ENCODE results near the gene LRP11.
"Not testable (repeated sequence)": the region's sequence is repeated elsewhere in the genome, so short reads cannot be mapped to it uniquely, and the experiment has no call there.

The LRP11 gene

GRCh38 chr6:149867876-149868640, 3.9 kb upstream of the LRP11 start:
- DNase-seq (ENCODE audit: low read depth, low spot score), result no peak
- Histone ChIP-seq H3K27me3 (ENCODE audit: control insufficient read depth, insufficient read depth, low read length) (no peaks in the 10 kb centered on the region), H3K36me3 (ENCODE audit: control insufficient read depth, insufficient read depth, low read length) (no peaks in the 10 kb centered on the region), H3K4me1 (ENCODE audit: control insufficient read depth, insufficient read depth, low read length) (peaks cover 3% of the 10 kb centered on the region; the same call in 1 of the 2 replicates), H3K9me3 (ENCODE audit: control insufficient read depth, insufficient read depth, low read length) (no peaks in the 10 kb centered on the region), H3K27ac (ENCODE audit: low read length) (no peak overlapping the region), H3K4me3 (ENCODE audit: low read length) (no peak overlapping the region)
- WGBS (ENCODE audit: insufficient coverage, insufficient read length), result no CpG with 5 or more reads among the region's 4 CpGs

GRCh38 chr6:149864578-149865535, 698 bp upstream of the LRP11 start:
- no peaks in the 10 kb centered on the region for H3K9me3 ChIP-seq (ENCODE audit: control insufficient read depth, insufficient read depth, low read length)
- H3K36me3 ChIP-seq (ENCODE audit: control insufficient read depth, insufficient read depth, low read length), result no peaks in the 10 kb centered on the region
- no CpG with 5 or more reads among the region's 23 CpGs for WGBS (ENCODE audit: insufficient coverage, insufficient read length)
- H3K4me1 ChIP-seq (ENCODE audit: control insufficient read depth, insufficient read depth, low read length), result peaks cover 3% of the 10 kb centered on the region; the same call in 1 of the 2 replicates
- no peak overlapping the region for H3K27ac ChIP-seq (ENCODE audit: low read length)
- no peaks in the 10 kb centered on the region for H3K27me3 ChIP-seq (ENCODE audit: control insufficient read depth, insufficient read depth, low read length)
- H3K4me3 ChIP-seq (ENCODE audit: low read length), result peak overlapping the region; percentile 41; the same call in 1 of the 2 replicates
- no peak for DNase-seq (ENCODE audit: low read depth, low spot score)

GRCh38 chr6:149862922-149863697, 1.0 kb downstream of the LRP11 start:
- Histone ChIP-seq H3K4me1 (ENCODE audit: control insufficient read depth, insufficient read depth, low read length) (no peaks in the 10 kb centered on the region; the same call in 1 of the 2 replicates), H3K27me3 (ENCODE audit: control insufficient read depth, insufficient read depth, low read length) (no peaks in the 10 kb centered on the region), H3K9me3 (ENCODE audit: control insufficient read depth, insufficient read depth, low read length) (no peaks in the 10 kb centered on the region), H3K4me3 (ENCODE audit: low read length) (peak overlapping the region; percentile 86), H3K36me3 (ENCODE audit: control insufficient read depth, insufficient read depth, low read length) (no peaks in the 10 kb centered on the region), H3K27ac (ENCODE audit: low read length) (no peak overlapping the region)
- WGBS (ENCODE audit: insufficient coverage, insufficient read length), result no CpG with 5 or more reads among the region's 69 CpGs
- no peak for DNase-seq (ENCODE audit: low read depth, low spot score)

DNA sequence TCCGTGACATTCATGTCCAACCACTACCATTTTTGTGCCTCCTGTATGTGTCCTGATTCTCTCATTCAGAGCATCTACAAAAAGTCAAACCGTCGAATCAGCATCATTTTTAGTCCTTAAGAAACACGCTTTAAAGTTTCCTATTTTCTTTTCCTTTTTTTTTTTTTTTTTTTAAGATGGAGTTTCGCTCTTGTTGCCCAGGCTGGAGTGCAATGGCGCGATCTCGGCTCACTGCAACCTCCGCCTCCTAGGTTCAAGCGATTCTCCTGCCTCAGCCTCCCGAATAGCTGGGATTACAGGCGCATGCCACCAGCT, 1.8 kb downstream of the LRP11 start:
- H3K4me1 ChIP-seq (ENCODE audit: control insufficient read depth, insufficient read depth, low read length); H3K9me3 ChIP-seq (ENCODE audit: control insufficient read depth, insufficient read depth, low read length); DNase-seq (ENCODE audit: low read depth, low spot score); H3K36me3 ChIP-seq (ENCODE audit: control insufficient read depth, insufficient read depth, low read length); H3K4me3 ChIP-seq (ENCODE audit: low read length); H3K27ac ChIP-seq (ENCODE audit: low read length); H3K27me3 ChIP-seq (ENCODE audit: control insufficient read depth, insufficient read depth, low read length): not testable (repeated sequence)
- WGBS (ENCODE audit: insufficient coverage, insufficient read length), result no CpG with 5 or more reads among the region's 12 CpGs

GRCh38 chr6:149861603-149862423, 2.3 kb downstream of the LRP11 start:
- Histone ChIP-seq H3K4me3 (ENCODE audit: low read length) (no peak overlapping the region), H3K9me3 (ENCODE audit: control insufficient read depth, insufficient read depth, low read length) (no peaks in the 10 kb centered on the region), H3K4me1 (ENCODE audit: control insufficient read depth, insufficient read depth, low read length) (no peaks in the 10 kb centered on the region; the same call in 1 of the 2 replicates), H3K36me3 (ENCODE audit: control insufficient read depth, insufficient read depth, low read length) (no peaks in the 10 kb centered on the region), H3K27ac (ENCODE audit: low read length) (no peak overlapping the region), H3K27me3 (ENCODE audit: control insufficient read depth, insufficient read depth, low read length) (no peaks in the 10 kb centered on the region)
- DNase-seq (ENCODE audit: low read depth, low spot score), result no peak
- WGBS (ENCODE audit: insufficient coverage, insufficient read length), result no CpG with 5 or more reads among the region's 14 CpGs

- whole genome bisulfite sequencing (ENCODE audit: insufficient coverage, insufficient read length), result no CpG with 5 or more reads among the region's 14 CpGs
- no peaks in the 10 kb centered on the region for H3K36me3 ChIP-seq (ENCODE audit: control insufficient read depth, insufficient read depth, low read length)
- H3K27ac ChIP-seq (ENCODE audit: low read length), result no peak overlapping the region
Measured at GRCh38 chr6:149860834-149861602, 3.1 kb downstream of the LRP11 start.

GRCh38 chr6:149860513-149860833, 3.7 kb downstream of the LRP11 start:
- WGBS (ENCODE audit: insufficient coverage, insufficient read length), result no CpG with 5 or more reads among the region's 5 CpGs
- no peak overlapping the region for H3K27ac ChIP-seq (ENCODE audit: low read length)

More at GRCh38 chr6:149860834-149861602, 3.1 kb downstream of the LRP11 start:
- DNase-seq (ENCODE audit: low read depth, low spot score), result no peak
- no peak overlapping the region for H3K4me3 ChIP-seq (ENCODE audit: low read length)
- no peaks in the 10 kb centered on the region; the same call in 1 of the 2 replicates for H3K4me1 ChIP-seq (ENCODE audit: control insufficient read depth, insufficient read depth, low read length)
- H3K9me3 ChIP-seq (ENCODE audit: control insufficient read depth, insufficient read depth, low read length), result no peaks in the 10 kb centered on the region
- H3K27me3 ChIP-seq (ENCODE audit: control insufficient read depth, insufficient read depth, low read length), result no peaks in the 10 kb centered on the region

GRCh38 chr6:149859938-149860337, 4.2 kb downstream of the LRP11 start:
- WGBS (ENCODE audit: insufficient coverage, insufficient read length), result no CpG with 5 or more reads among the region's 3 CpGs
- no peaks in the 10 kb centered on the region for H3K27me3 ChIP-seq (ENCODE audit: control insufficient read depth, insufficient read depth, low read length)
- DNase-seq (ENCODE audit: low read depth, low spot score), result no peak
- no peak overlapping the region for H3K4me3 ChIP-seq (ENCODE audit: low read length)
- H3K4me1 ChIP-seq (ENCODE audit: control insufficient read depth, insufficient read depth, low read length), result no peaks in the 10 kb centered on the region; the same call in 1 of the 2 replicates
- no peaks in the 10 kb centered on the region for H3K36me3 ChIP-seq (ENCODE audit: control insufficient read depth, insufficient read depth, low read length)
- no peaks in the 10 kb centered on the region for H3K9me3 ChIP-seq (ENCODE audit: control insufficient read depth, insufficient read depth, low read length)
- no peak overlapping the region for H3K27ac ChIP-seq (ENCODE audit: low read length)

More at GRCh38 chr6:149860513-149860833, 3.7 kb downstream of the LRP11 start:
- H3K9me3 ChIP-seq (ENCODE audit: control insufficient read depth, insufficient read depth, low read length), result no peaks in the 10 kb centered on the region
- no peaks in the 10 kb centered on the region for H3K36me3 ChIP-seq (ENCODE audit: control insufficient read depth, insufficient read depth, low read length)
- no peak overlapping the region for H3K4me3 ChIP-seq (ENCODE audit: low read length)
- no peaks in the 10 kb centered on the region; the same call in 1 of the 2 replicates for H3K4me1 ChIP-seq (ENCODE audit: control insufficient read depth, insufficient read depth, low read length)
- H3K27me3 ChIP-seq (ENCODE audit: control insufficient read depth, insufficient read depth, low read length), result no peaks in the 10 kb centered on the region
- no peak for DNase-seq (ENCODE audit: low read depth, low spot score)

- Histone ChIP-seq H3K4me1 (ENCODE audit: control insufficient read depth, insufficient read depth, low read length) (peaks cover 2% of the 10 kb centered on the region), H3K36me3 (ENCODE audit: control insufficient read depth, insufficient read depth, low read length) (no peaks in the 10 kb centered on the region), H3K27me3 (ENCODE audit: control insufficient read depth, insufficient read depth, low read length) (no peaks in the 10 kb centered on the region), H3K27ac (ENCODE audit: low read length) (no peak overlapping the region), H3K9me3 (ENCODE audit: control insufficient read depth, insufficient read depth, low read length) (no peaks in the 10 kb centered on the region), H3K4me3 (ENCODE audit: low read length) (no peak overlapping the region)
- no CpG with 5 or more reads among the region's 7 CpGs for WGBS (ENCODE audit: insufficient coverage, insufficient read length)
- no peak for DNase-seq (ENCODE audit: low read depth, low spot score)
Measured at GRCh38 chr6:149859368-149859767, 4.8 kb downstream of the LRP11 start.
